ENCODE data around the gene BRIP1.

GRCh38 chr17:61789872-61790271 lies 73.5 kb downstream of the BRIP1 start:
- TF ChIP-seq ZNF70 (CRISPR knock-in tag; IDR thresholded peaks at IDR 0.05) = no peak
- TF ChIP-seq, protein P1, sequence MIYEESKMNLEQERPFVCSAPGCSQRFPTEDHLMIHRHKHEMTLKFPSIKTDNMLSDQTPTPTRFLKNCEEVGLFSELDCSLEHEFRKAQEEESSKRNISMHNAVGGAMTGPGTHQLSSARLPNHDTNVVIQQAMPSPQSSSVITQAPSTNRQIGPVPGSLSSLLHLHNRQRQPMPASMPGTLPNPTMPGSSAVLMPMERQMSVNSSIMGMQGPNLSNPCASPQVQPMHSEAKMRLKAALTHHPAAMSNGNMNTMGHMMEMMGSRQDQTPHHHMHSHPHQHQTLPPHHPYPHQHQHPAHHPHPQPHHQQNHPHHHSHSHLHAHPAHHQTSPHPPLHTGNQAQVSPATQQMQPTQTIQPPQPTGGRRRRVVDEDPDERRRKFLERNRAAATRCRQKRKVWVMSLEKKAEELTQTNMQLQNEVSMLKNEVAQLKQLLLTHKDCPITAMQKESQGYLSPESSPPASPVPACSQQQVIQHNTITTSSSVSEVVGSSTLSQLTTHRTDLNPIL (CRISPR knock-in tag; IDR thresholded peaks at IDR 0.05; ENCODE audit: low read depth) = no peak
- TF ChIP-seq ZFP3 (CRISPR knock-in tag; IDR thresholded peaks at IDR 0.05) = no peak
- no peak for TF ChIP-seq BACH2 (CRISPR knock-in tag; IDR thresholded peaks at IDR 0.05; ENCODE audit: borderline replicate concordance)
- no peak for TF ChIP-seq ZNF8 (CRISPR knock-in tag; IDR thresholded peaks at IDR 0.05)
- TF ChIP-seq RARB (CRISPR knock-in tag; IDR thresholded peaks at IDR 0.05) = no peak
- TF ChIP-seq ARNTL (CRISPR knock-in tag; IDR thresholded peaks at IDR 0.05; ENCODE audit: borderline replicate concordance, low read depth) = no peak
- no peak for TF ChIP-seq ZFP30 (CRISPR knock-in tag; IDR thresholded peaks at IDR 0.05)

Measured in SK-N-SH treated with all-trans-retinoic acid at 6 μM for 48 hours (cell line).